Measurements from ENCODE around the gene MAMSTR. TPM values are rescaled to one million over a fixed set of nuclear protein-coding genes. Genes with fewer than 3 reads are reported as not detected.
A peak's percentile ranks its signal among the peaks of the same experiment; 100 is the strongest.
"Not testable (repeated sequence)": the region's sequence is repeated elsewhere in the genome, so short reads cannot be mapped to it uniquely, and the experiment has no call there.

The MAMSTR gene
- total RNA-seq, 4 donors from 2014 or later = 0.99 to 2.9 (median 1.8) TPM

GRCh38 chr19:48685583-48685982 lies 33.9 kb downstream of the MAMSTR start:
- Histone ChIP-seq H3K4me3 (no peak overlapping the region), H3K4me1 (no peaks in the 10 kb centered on the region), H3K9me3 (no peaks in the 10 kb centered on the region), H3K27ac (replicated peaks in 1 of 4) (no peak overlapping the region), H3K27me3 (no peaks in the 10 kb centered on the region), H3K36me3 (no peaks in the 10 kb centered on the region)
- no peak for DNase-seq (ENCODE audit: extremely low spot score)
- intact Hi-C loops (cut with DNase I) = no loop called here
- WGBS = 95% methylated on average over 9 of the region's 9 CpGs
- TF ChIP-seq POLR2A (IDR thresholded peaks at IDR 0.05; ENCODE audit: low read depth) (no peak), POLR2AphosphoS5 (IDR thresholded peaks at IDR 0.05) (no peak)
- TF ChIP-seq, protein P1, sequence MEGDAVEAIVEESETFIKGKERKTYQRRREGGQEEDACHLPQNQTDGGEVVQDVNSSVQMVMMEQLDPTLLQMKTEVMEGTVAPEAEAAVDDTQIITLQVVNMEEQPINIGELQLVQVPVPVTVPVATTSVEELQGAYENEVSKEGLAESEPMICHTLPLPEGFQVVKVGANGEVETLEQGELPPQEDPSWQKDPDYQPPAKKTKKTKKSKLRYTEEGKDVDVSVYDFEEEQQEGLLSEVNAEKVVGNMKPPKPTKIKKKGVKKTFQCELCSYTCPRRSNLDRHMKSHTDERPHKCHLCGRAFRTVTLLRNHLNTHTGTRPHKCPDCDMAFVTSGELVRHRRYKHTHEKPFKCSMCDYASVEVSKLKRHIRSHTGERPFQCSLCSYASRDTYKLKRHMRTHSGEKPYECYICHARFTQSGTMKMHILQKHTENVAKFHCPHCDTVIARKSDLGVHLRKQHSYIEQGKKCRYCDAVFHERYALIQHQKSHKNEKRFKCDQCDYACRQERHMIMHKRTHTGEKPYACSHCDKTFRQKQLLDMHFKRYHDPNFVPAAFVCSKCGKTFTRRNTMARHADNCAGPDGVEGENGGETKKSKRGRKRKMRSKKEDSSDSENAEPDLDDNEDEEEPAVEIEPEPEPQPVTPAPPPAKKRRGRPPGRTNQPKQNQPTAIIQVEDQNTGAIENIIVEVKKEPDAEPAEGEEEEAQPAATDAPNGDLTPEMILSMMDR (IDR thresholded peaks at IDR 0.05) = no peak

DNA sequence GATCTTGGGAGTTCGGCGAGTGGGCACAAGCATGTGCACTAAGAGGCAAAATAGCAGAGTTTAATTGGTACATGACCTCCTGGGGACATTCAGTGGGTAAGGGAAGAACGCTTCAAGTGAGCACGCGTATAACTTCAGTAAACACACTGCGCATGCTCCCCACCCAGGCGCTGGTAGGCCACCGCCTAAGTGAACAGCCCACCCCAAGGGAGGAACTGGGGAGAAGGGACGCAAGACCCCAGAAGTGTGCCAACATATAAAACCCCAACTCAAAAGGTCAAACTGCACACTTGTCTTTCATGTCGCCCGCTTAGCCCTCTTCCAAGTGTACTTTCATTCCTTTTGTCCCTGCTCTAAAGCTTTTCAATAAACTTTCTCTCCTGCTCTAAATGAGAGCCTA lies 36.2 kb downstream of the MAMSTR start:
- no peaks in the 10 kb centered on the region for H3K27me3 ChIP-seq
- 55% methylated on average over 11 of the region's 11 CpGs for whole genome bisulfite sequencing
- intact Hi-C loops (cut with DNase I) = no loop called here
- peak overlapping the region; percentile 8 to 33 (median 20) for H3K4me3 ChIP-seq
- DNase-seq (ENCODE audit: extremely low spot score) = no peak
- no peaks in the 10 kb centered on the region for H3K9me3 ChIP-seq
- TF ChIP-seq EP300 (IDR thresholded peaks at IDR 0.05) (no peak), POLR2AphosphoS5 (IDR thresholded peaks at IDR 0.05) (no peak), POLR2A (IDR thresholded peaks at IDR 0.05; ENCODE audit: low read depth) (no peak)
- no peaks in the 10 kb centered on the region for H3K36me3 ChIP-seq
- H3K4me1 ChIP-seq = no peaks in the 10 kb centered on the region
- H3K27ac ChIP-seq (replicated peaks in 1 of 4) = no peak overlapping the region

- H3K9me3 ChIP-seq = no peaks in the 10 kb centered on the region
- H3K27me3 ChIP-seq = no peaks in the 10 kb centered on the region
- TF ChIP-seq POLR2A (IDR thresholded peaks at IDR 0.05; ENCODE audit: low read depth) = no peak
- no peak for TF ChIP-seq POLR2AphosphoS5 (IDR thresholded peaks at IDR 0.05)
- TF ChIP-seq, protein P1 (IDR thresholded peaks at IDR 0.05) = no peak
- TF ChIP-seq EP300 (IDR thresholded peaks at IDR 0.05) = no peak
- WGBS = 83% methylated on average over 7 of the region's 7 CpGs
- intact Hi-C loops (cut with DNase I) = no loop called here
- H3K27ac ChIP-seq (replicated peaks in 1 of 4) = no peak overlapping the region
- no peaks in the 10 kb centered on the region for H3K4me1 ChIP-seq
- no peaks in the 10 kb centered on the region for H3K36me3 ChIP-seq
- H3K4me3 ChIP-seq = no peak overlapping the region
- no peak for DNase-seq (ENCODE audit: extremely low spot score)
These were observed 38.4 kb downstream of the MAMSTR start for GRCh38 chr19:48681127-48681470.

- H3K27ac ChIP-seq (replicated peaks in 1 of 4) = no peak overlapping the region
- peaks cover 1 to 4% (median 2%) of the 10 kb centered on the region in 4 donors for H3K4me1 ChIP-seq
- intact Hi-C loops (cut with DNase I) = no loop called here
- H3K9me3 ChIP-seq = no peaks in the 10 kb centered on the region
- TF ChIP-seq POLR2AphosphoS5 (IDR thresholded peaks at IDR 0.05) (no peak), EP300 (IDR thresholded peaks at IDR 0.05) (no peak), POLR2A (IDR thresholded peaks at IDR 0.05; ENCODE audit: low read depth) (no peak)
- TF ChIP-seq, protein P1 (IDR thresholded peaks at IDR 0.05) = no peak
- 95% methylated on average over 35 of the region's 45 CpGs for WGBS
- no peak overlapping the region for H3K4me3 ChIP-seq
- DNase-seq (ENCODE audit: extremely low spot score) = no peak
- H3K36me3 ChIP-seq = no peaks in the 10 kb centered on the region
- no peaks in the 10 kb centered on the region for H3K27me3 ChIP-seq
These were observed 38.9 kb downstream of the MAMSTR start for GRCh38 chr19:48680436-48681126.

GRCh38 chr19:48680006-48680405 lies 39.5 kb downstream of the MAMSTR start:
- 92% methylated on average over 13 of the region's 19 CpGs for WGBS
- H3K9me3 ChIP-seq, H3K36me3 ChIP-seq: not testable (repeated sequence)

GRCh38 chr19:48678201-48678600 lies 41.3 kb downstream of the MAMSTR start:
- Histone ChIP-seq H3K36me3 (no peaks in the 10 kb centered on the region), H3K27ac (replicated peaks in 1 of 4) (no peak overlapping the region), H3K4me1 (peaks cover 7 to 14% (median 9%) of the 10 kb centered on the region in 4 donors), H3K27me3 (no peaks in the 10 kb centered on the region), H3K9me3 (no peaks in the 10 kb centered on the region), H3K4me3 (no peak overlapping the region)
- TF ChIP-seq POLR2AphosphoS5 (IDR thresholded peaks at IDR 0.05) (no peak), EP300 (IDR thresholded peaks at IDR 0.05) (no peak), POLR2A (IDR thresholded peaks at IDR 0.05; ENCODE audit: low read depth) (no peak)
- TF ChIP-seq, protein P1 (IDR thresholded peaks at IDR 0.05) = no peak
- no peak for DNase-seq (ENCODE audit: extremely low spot score)
- intact Hi-C loops (cut with DNase I) = loop anchor here (5.0 kb wide), 1 partner anchor 34 kb away; no protein-coding TSS in a partner anchor
- WGBS = 80% methylated on average over 4 of the region's 4 CpGs

More at GRCh38 chr19:48680006-48680405, 39.5 kb downstream of the MAMSTR start:
- H3K27me3 ChIP-seq; DNase-seq (ENCODE audit: extremely low spot score); H3K27ac ChIP-seq (replicated peaks in 1 of 4); H3K4me1 ChIP-seq; H3K4me3 ChIP-seq; intact Hi-C loops (cut with DNase I): not testable (repeated sequence)
